BE2C (cell line): ENCODE measurements around the gene FYTTD1.
A peak's percentile ranks its signal among the peaks of the same experiment; 100 is the strongest.

Experiments used
- DNase-seq: peaks from one replicate; pipeline ENCODE4 v3.0.0-alpha.2; 2020
- H3K27me3 ChIP-seq: fragments of 250-450 bp; sonication (Bioruptor Pico); 2 replicates; pipeline ENCODE4 v1.5.1; 2020; ENCODE audit warnings: mild to moderate bottlenecking
- H3K36me3 ChIP-seq: fragments of 250-450 bp; sonication (Bioruptor Pico); 2 replicates; pipeline ENCODE4 v1.5.1; 2020; ENCODE audit warnings: mild to moderate bottlenecking
- H3K4me1 ChIP-seq: fragments of 250-450 bp; sonication (Bioruptor Pico); 2 replicates; pipeline ENCODE4 v1.5.1; 2020
- H3K4me3 ChIP-seq: 2 replicates; pipeline ENCODE4 v1.5.1; 2011; ENCODE audit warnings: low read depth, low read length
- H3K9me3 ChIP-seq: fragments of 250-450 bp; sonication (Bioruptor Pico); 2 replicates; pipeline ENCODE4 v1.5.1; 2020
- TF ChIP-seq, protein P1 (sequence below): IDR thresholded peaks from 2 replicates; pipeline ENCODE4 v1.5.1; 2012; ENCODE audit warnings: mild to moderate bottlenecking, low read depth, low read length

FYTTD1 gene

DNA sequence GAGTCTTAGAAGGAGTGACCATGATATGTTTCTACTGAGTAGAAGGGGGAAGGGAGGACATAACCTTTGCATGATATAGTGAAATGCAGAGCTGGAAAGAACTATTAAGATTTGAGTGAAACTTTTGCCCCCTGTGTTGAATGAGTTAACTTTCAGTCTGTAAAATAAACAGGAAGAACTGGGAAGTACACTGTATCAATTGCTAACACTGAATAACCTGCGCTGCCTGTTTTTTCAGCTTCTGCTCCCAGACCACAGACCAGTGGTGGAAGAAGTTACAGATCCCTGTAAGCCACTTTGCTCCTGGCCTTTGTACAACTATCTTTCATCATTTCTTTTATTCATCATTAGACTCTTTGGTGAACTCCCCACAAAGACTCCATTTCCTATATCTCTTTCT is 37.7 kb downstream of the FYTTD1 start:
- TF ChIP-seq, protein P1, sequence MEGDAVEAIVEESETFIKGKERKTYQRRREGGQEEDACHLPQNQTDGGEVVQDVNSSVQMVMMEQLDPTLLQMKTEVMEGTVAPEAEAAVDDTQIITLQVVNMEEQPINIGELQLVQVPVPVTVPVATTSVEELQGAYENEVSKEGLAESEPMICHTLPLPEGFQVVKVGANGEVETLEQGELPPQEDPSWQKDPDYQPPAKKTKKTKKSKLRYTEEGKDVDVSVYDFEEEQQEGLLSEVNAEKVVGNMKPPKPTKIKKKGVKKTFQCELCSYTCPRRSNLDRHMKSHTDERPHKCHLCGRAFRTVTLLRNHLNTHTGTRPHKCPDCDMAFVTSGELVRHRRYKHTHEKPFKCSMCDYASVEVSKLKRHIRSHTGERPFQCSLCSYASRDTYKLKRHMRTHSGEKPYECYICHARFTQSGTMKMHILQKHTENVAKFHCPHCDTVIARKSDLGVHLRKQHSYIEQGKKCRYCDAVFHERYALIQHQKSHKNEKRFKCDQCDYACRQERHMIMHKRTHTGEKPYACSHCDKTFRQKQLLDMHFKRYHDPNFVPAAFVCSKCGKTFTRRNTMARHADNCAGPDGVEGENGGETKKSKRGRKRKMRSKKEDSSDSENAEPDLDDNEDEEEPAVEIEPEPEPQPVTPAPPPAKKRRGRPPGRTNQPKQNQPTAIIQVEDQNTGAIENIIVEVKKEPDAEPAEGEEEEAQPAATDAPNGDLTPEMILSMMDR: no peak
- no peaks in the 10 kb centered on the region; the same call in 1 of the 2 replicates for H3K36me3 ChIP-seq
- H3K4me3 ChIP-seq: no peak overlapping the region
- DNase-seq: no peak
- no peaks in the 10 kb centered on the region for H3K27me3 ChIP-seq
- H3K4me1 ChIP-seq: no peaks in the 10 kb centered on the region
- H3K9me3 ChIP-seq: no peaks in the 10 kb centered on the region

DNA sequence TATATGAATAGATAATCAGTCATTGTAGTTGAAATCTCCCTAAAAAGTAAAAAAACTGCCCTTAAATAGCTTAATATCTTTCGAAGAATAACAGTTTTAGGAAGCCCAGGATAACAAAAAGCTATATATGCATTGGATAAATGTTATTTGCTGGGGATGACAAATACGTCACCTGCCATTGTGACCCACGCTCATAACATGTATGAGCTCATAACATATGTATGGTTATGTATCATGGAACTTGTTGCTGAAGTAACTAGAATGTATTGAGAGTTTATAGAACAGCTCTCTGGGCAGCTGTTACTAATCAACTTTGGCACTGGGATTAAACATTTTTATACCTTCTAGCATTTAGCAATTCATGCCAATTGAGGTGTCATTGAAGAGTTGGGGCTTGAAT is 39.6 kb downstream of the FYTTD1 start:
- Histone ChIP-seq H3K36me3 (no peaks in the 10 kb centered on the region; the same call in 1 of the 2 replicates), H3K4me1 (no peaks in the 10 kb centered on the region), H3K9me3 (no peaks in the 10 kb centered on the region), H3K27me3 (no peaks in the 10 kb centered on the region), H3K4me3 (no peak overlapping the region)
- TF ChIP-seq, protein P1: no peak
- DNase-seq: no peak

DNA sequence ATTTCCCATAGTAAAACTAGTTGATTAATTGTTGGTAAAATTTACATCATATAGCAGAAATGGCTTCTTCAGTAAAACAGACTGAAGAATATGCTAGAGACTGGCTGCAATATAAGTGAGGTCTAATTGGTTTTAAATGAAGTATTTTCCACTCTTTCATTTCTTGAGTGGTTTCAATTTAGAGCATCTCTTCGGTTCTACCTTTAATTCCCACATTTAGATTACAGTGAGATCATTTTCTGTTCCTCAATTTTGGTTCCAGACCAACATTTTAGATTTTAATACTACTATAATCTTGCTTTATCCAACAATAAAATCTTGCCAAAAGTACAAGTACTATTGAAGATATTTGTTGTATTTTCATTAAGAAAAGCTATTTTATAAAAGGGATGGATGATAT is 40.4 kb downstream of the FYTTD1 start:
- H3K36me3 ChIP-seq: no peaks in the 10 kb centered on the region; the same call in 1 of the 2 replicates
- DNase-seq: no peak
- no peaks in the 10 kb centered on the region for H3K27me3 ChIP-seq
- no peak overlapping the region for H3K4me3 ChIP-seq
- H3K9me3 ChIP-seq: no peaks in the 10 kb centered on the region
- TF ChIP-seq, protein P1: no peak
- no peaks in the 10 kb centered on the region for H3K4me1 ChIP-seq

DNA sequence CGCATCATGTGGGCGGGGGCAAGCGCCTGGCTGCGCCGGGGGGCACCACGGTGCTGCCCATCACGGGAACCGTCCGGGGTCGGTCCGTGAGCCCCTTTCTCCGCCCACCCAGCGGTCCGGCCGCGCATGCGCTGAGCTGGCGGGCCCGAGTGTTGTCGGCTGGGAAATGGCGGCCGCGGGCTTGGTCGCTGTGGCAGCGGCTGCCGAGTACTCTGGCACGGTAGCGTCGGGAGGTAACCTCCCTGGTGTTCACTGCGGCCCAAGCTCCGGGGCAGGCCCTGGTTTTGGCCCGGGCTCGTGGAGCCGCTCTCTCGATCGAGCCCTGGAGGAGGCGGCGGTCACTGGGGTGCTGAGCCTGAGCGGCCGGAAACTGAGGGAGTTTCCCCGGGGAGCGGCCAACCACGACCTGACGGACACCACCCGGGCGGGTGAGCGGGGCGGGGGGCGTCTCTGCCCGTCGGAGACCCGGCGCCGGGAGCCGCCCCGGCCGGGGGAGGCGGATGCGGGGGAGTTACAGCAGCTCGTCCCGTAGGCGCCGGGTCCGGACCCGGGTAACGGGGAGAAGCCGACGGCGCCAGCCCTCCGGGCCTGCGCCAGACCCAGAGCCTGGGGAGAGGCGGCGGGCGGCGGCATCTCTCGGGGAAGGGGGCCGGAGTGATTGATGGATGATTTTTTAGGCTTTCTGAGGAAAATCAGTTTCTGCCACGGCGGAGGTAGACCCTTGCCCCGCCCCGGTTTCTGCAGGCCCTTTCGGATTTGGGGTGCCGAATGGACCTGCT is 41.6 kb downstream of the FYTTD1 start, which contains the start of gene LRCH3:
TSS of gene LRCH3 (plus strand) at position 142 of the 779 bp plus-strand sequence. CDS start at position 167, 25 bp downstream.
- Histone ChIP-seq H3K9me3 (no peaks in the 10 kb centered on the region), H3K36me3 (no peaks in the 10 kb centered on the region; the same call in 1 of the 2 replicates), H3K27me3 (no peaks in the 10 kb centered on the region), H3K4me1 (no peaks in the 10 kb centered on the region), H3K4me3 (peak within 1 kb of the TSS; percentile 91)
- peak; percentile 93 for DNase-seq
- TF ChIP-seq, protein P1: no peak

DNA sequence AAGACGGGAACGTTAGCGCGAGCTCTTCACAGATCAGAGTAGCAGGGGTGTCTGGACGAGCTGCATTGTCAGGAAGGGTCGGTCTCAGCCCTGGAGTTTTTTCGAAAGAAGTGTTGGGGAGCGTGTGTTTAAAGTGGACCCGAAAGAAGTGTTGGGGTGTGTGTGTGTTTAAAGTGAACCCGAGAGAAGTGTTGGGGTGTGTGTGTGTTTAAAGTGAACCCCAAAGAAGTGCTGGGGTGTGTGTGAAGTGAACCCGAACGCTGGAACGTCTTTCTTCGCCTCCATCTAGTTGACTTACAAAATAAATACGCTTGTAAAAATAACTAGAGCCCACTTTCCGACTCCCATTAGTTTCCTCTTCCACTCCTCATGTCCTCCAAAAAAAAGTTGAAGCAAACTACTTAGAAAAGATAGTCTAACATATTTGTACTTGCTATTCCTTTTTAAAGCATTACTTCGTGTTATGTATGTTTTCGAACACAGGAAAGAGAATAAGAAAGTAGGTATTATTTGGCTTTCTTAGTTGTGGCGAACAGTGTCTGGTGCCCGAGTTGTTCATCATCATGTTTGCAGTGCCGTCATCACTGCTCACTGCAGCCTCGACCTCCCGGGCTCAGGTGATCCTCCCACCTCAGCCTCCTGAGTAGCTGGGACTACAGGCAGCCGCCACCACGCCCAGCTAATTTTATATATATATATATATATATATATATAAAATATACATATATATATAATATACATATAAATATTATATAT is 42.4 kb downstream of the FYTTD1 start:
- H3K27me3 ChIP-seq: no peaks in the 10 kb centered on the region
- H3K4me1 ChIP-seq: no peaks in the 10 kb centered on the region
- TF ChIP-seq, protein P1: no peak
- DNase-seq: no peak
- peak overlapping the region; percentile 91 for H3K4me3 ChIP-seq
- H3K36me3 ChIP-seq: no peaks in the 10 kb centered on the region; the same call in 1 of the 2 replicates
- no peaks in the 10 kb centered on the region for H3K9me3 ChIP-seq

DNA sequence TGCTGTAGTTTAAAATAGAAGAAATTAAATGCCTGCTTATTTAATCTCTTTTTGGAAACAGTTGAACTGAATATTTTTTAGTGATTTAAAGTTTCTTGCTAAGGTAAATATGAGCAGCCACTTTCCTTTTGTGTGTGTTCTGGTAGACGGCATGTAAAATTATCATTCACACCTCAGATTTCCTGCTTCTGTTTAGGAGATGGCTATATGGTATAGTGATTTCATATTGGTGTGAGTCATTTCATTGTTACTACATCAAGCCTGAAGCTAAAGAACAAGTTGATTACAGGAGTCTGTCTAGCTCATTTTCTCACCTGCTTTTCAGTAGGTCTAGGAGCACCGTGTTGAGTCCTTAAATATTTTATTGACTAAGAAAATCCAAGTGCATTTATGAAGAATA is 43.6 kb downstream of the FYTTD1 start:
- Histone ChIP-seq H3K36me3 (no peaks in the 10 kb centered on the region; the same call in 1 of the 2 replicates), H3K4me1 (no peaks in the 10 kb centered on the region)
- DNase-seq: no peak

More for the DNA sequence above, 43.6 kb downstream of the FYTTD1 start:
- H3K4me3 ChIP-seq: no peak overlapping the region
- no peaks in the 10 kb centered on the region for H3K27me3 ChIP-seq
- no peaks in the 10 kb centered on the region for H3K9me3 ChIP-seq
- TF ChIP-seq, protein P1: no peak
